HAP-1 (cell line): ENCODE data around the gene FUT8.
"Not testable (repeated sequence)": the region's sequence is repeated elsewhere in the genome, so short reads cannot be mapped to it uniquely, and the experiment has no call there.

Experiments
- DNase-seq, 2 experiments: peaks; one replicate each; pipeline ENCODE4 v3.0.0-alpha.2; 2016 to 2020; ENCODE audit warnings: low spot score in 2 of 2
- H3K27me3 ChIP-seq: fragments of 250-450 bp; sonication (Bioruptor Pico); 2 replicates; pipeline ENCODE4 v1.5.1; 2020; ENCODE audit warnings: low read depth, mild to moderate bottlenecking, moderate library complexity
- H3K36me3 ChIP-seq: fragments of 250-450 bp; sonication (Bioruptor Pico); replicated peaks from 2 replicates; pipeline ENCODE4 v1.5.1; 2020; ENCODE audit warnings: mild to moderate bottlenecking
- H3K4me1 ChIP-seq: fragments of 250-450 bp; sonication (Bioruptor Pico); 2 replicates; pipeline ENCODE4 v1.5.1; 2020; ENCODE audit warnings: mild to moderate bottlenecking
- H3K4me3 ChIP-seq: fragments of 250-450 bp; sonication (Bioruptor Pico); 2 replicates; pipeline ENCODE4 v1.5.1; 2020; ENCODE audit warnings: mild to moderate bottlenecking, moderate library complexity
- H3K9me3 ChIP-seq: fragments of 250-450 bp; sonication (Bioruptor Pico); 2 replicates; pipeline ENCODE4 v1.5.1; 2020; ENCODE audit warnings: mild to moderate bottlenecking, moderate library complexity
- in situ Hi-C: fragments of 300-500 bp; cut with MboI; formaldehyde crosslinking; loops from 3 replicates; pipeline ENCODE4 v1.14.3; 2020; ENCODE audit warnings: low sequenced_read_pairs, inconsistent platforms, mixed read lengths

The FUT8 gene

GRCh38 chr14:65618996-65619395, 206.5 kb downstream of the FUT8 start:
- DNase-seq, result no peak
- no peaks in the 10 kb centered on the region for H3K36me3 ChIP-seq
- no peak overlapping the region for H3K4me3 ChIP-seq
- peaks cover 24% of the 10 kb centered on the region for H3K4me1 ChIP-seq
- in situ Hi-C loops, result no loop called here
- H3K27me3 ChIP-seq, result no peaks in the 10 kb centered on the region
- H3K9me3 ChIP-seq, result no peaks in the 10 kb centered on the region

- Histone ChIP-seq H3K4me1 (peaks cover 19% of the 10 kb centered on the region), H3K4me3 (no peak overlapping the region), H3K9me3 (no peaks in the 10 kb centered on the region), H3K27me3 (no peaks in the 10 kb centered on the region), H3K36me3 (no peaks in the 10 kb centered on the region)
- in situ Hi-C loops, result no loop called here
- DNase-seq, result peak in 1 of 2 experiments; percentile 79
Measured at GRCh38 chr14:65620195-65620594, 207.7 kb downstream of the FUT8 start.

- in situ Hi-C loops, result no loop called here
- no peaks in the 10 kb centered on the region for H3K27me3 ChIP-seq
Measured at GRCh38 chr14:65622703-65623102, 210.2 kb downstream of the FUT8 start.

GRCh38 chr14:65623759-65624158, 211.2 kb downstream of the FUT8 start:
- H3K4me3 ChIP-seq, result no peak overlapping the region
- DNase-seq, result no peak
- H3K36me3 ChIP-seq, result no peaks in the 10 kb centered on the region
- no peaks in the 10 kb centered on the region for H3K27me3 ChIP-seq
- H3K4me1 ChIP-seq, result peaks cover 13% of the 10 kb centered on the region
- in situ Hi-C loops, result no loop called here
- H3K9me3 ChIP-seq, result no peaks in the 10 kb centered on the region

More at GRCh38 chr14:65622703-65623102, 210.2 kb downstream of the FUT8 start:
- no peaks in the 10 kb centered on the region for H3K36me3 ChIP-seq
- no peak for DNase-seq
- no peak overlapping the region for H3K4me3 ChIP-seq
- H3K4me1 ChIP-seq, result peaks cover 13% of the 10 kb centered on the region
- H3K9me3 ChIP-seq, result no peaks in the 10 kb centered on the region

GRCh38 chr14:65627315-65627714, 214.8 kb downstream of the FUT8 start:
- no peaks in the 10 kb centered on the region for H3K4me1 ChIP-seq
- no peak for DNase-seq
- in situ Hi-C loops, result no loop called here
- H3K36me3 ChIP-seq, result peaks cover 8% of the 10 kb centered on the region; the same call in 1 of the 2 replicates
- no peak overlapping the region for H3K4me3 ChIP-seq
- H3K27me3 ChIP-seq, result no peaks in the 10 kb centered on the region
- no peaks in the 10 kb centered on the region for H3K9me3 ChIP-seq

GRCh38 chr14:65628664-65629063, 216.1 kb downstream of the FUT8 start:
- Histone ChIP-seq H3K36me3 (peaks cover 8% of the 10 kb centered on the region; the same call in 1 of the 2 replicates), H3K4me3 (no peak overlapping the region), H3K27me3 (no peaks in the 10 kb centered on the region), H3K9me3 (no peaks in the 10 kb centered on the region), H3K4me1 (no peaks in the 10 kb centered on the region)
- in situ Hi-C loops, result no loop called here
- no peak for DNase-seq

GRCh38 chr14:65631040-65631439, 218.5 kb downstream of the FUT8 start:
- in situ Hi-C loops, result no loop called here
- H3K36me3 ChIP-seq, result peaks cover 8% of the 10 kb centered on the region; the same call in 1 of the 2 replicates
- no peaks in the 10 kb centered on the region for H3K4me1 ChIP-seq
- H3K9me3 ChIP-seq, result no peaks in the 10 kb centered on the region
- H3K4me3 ChIP-seq, result no peak overlapping the region
- no peaks in the 10 kb centered on the region for H3K27me3 ChIP-seq
- no peak for DNase-seq

- Histone ChIP-seq H3K36me3 (peaks cover 8% of the 10 kb centered on the region; the same call in 1 of the 2 replicates), H3K4me1 (no peaks in the 10 kb centered on the region), H3K9me3 (no peaks in the 10 kb centered on the region), H3K4me3 (no peak overlapping the region), H3K27me3 (no peaks in the 10 kb centered on the region)
- DNase-seq, result no peak
- in situ Hi-C loops, result no loop called here
Measured at GRCh38 chr14:65632487-65632886, 220.0 kb downstream of the FUT8 start.

- DNase-seq, in situ Hi-C loops, H3K4me1 ChIP-seq, H3K4me3 ChIP-seq, H3K36me3 ChIP-seq, H3K27me3 ChIP-seq, H3K9me3 ChIP-seq: not testable (repeated sequence)
Measured at GRCh38 chr14:65633666-65634065, 221.1 kb downstream of the FUT8 start.

- in situ Hi-C loops, result no loop called here
- Histone ChIP-seq H3K27me3 (no peaks in the 10 kb centered on the region), H3K9me3 (no peaks in the 10 kb centered on the region), H3K36me3 (no peaks in the 10 kb centered on the region), H3K4me1 (no peaks in the 10 kb centered on the region), H3K4me3 (no peak overlapping the region)
- DNase-seq, result no peak
Measured at GRCh38 chr14:65637780-65638179, 225.2 kb downstream of the FUT8 start.

- no peak for DNase-seq
- Histone ChIP-seq H3K9me3 (no peaks in the 10 kb centered on the region), H3K4me1 (no peaks in the 10 kb centered on the region)
Measured at GRCh38 chr14:65639216-65639615, 226.7 kb downstream of the FUT8 start.

GRCh38 chr14:65650826-65651225, 238.3 kb downstream of the FUT8 start:
- Histone ChIP-seq H3K9me3 (no peaks in the 10 kb centered on the region), H3K36me3 (no peaks in the 10 kb centered on the region), H3K4me1 (no peaks in the 10 kb centered on the region; the same call in 1 of the 2 replicates), H3K4me3 (no peak overlapping the region), H3K27me3 (no peaks in the 10 kb centered on the region)
- no peak for DNase-seq
- in situ Hi-C loops, result no loop called here

More at GRCh38 chr14:65639216-65639615, 226.7 kb downstream of the FUT8 start:
- H3K4me3 ChIP-seq, result no peak overlapping the region
- no peaks in the 10 kb centered on the region for H3K27me3 ChIP-seq
- H3K36me3 ChIP-seq, result no peaks in the 10 kb centered on the region
- in situ Hi-C loops, result no loop called here

- no peaks in the 10 kb centered on the region for H3K36me3 ChIP-seq
- DNase-seq, result no peak
- H3K27me3 ChIP-seq, result no peaks in the 10 kb centered on the region
- no peak overlapping the region for H3K4me3 ChIP-seq
- no peaks in the 10 kb centered on the region for H3K9me3 ChIP-seq
- in situ Hi-C loops, result no loop called here
- H3K4me1 ChIP-seq, result no peaks in the 10 kb centered on the region; the same call in 1 of the 2 replicates
Measured at GRCh38 chr14:65656554-65656953, 244.0 kb downstream of the FUT8 start.

- Histone ChIP-seq H3K4me3 (no peak overlapping the region), H3K27me3 (no peaks in the 10 kb centered on the region), H3K4me1 (peaks cover 9% of the 10 kb centered on the region), H3K9me3 (no peaks in the 10 kb centered on the region), H3K36me3 (no peaks in the 10 kb centered on the region)
- no peak for DNase-seq
- in situ Hi-C loops, result no loop called here
Measured at GRCh38 chr14:65658202-65658601, 245.7 kb downstream of the FUT8 start.

- in situ Hi-C loops, result no loop called here
- Histone ChIP-seq H3K4me1 (peaks cover 33% of the 10 kb centered on the region), H3K4me3 (no peak overlapping the region), H3K27me3 (no peaks in the 10 kb centered on the region), H3K36me3 (no peaks in the 10 kb centered on the region), H3K9me3 (no peaks in the 10 kb centered on the region)
- DNase-seq, result no peak
Measured at GRCh38 chr14:65661865-65662264, 249.3 kb downstream of the FUT8 start.
